DMS153 treated with DMSO at 0.1 percent for 48 hours (cell line): Measurements from ENCODE around the gene JADE3.

Source experiments
- DNase-seq: peaks from one replicate; lab custom pipeline; 2025; ENCODE audit not compliant: unreplicated experiment; lab: John Stamatoyannopoulos, UW

JADE3 gene

GRCh38 chrX:46912098-46912602 is at the start of gene JADE3:
JADE3 (plus strand) TSS chrX:46912421; CDS start chrX:46984895, 72,474 bp downstream.
- DNase-seq = peak; percentile 26

- no peak for DNase-seq
These were observed 49.1 kb upstream of the JADE3 start for GRCh38 chrX:46863072-46863471.

GRCh38 chrX:46864606-46865005 is 47.6 kb upstream of the JADE3 start:
- no peak for DNase-seq

GRCh38 chrX:46865281-46865680 is 46.9 kb upstream of the JADE3 start:
- DNase-seq = no peak

- no peak for DNase-seq
These were observed 45.5 kb upstream of the JADE3 start for GRCh38 chrX:46866726-46867125.

- no peak for DNase-seq
These were observed 38.5 kb upstream of the JADE3 start for GRCh38 chrX:46873746-46874145.

- no peak for DNase-seq
These were observed 35.3 kb upstream of the JADE3 start for GRCh38 chrX:46876901-46877300.

GRCh38 chrX:46882266-46882665 is 30.0 kb upstream of the JADE3 start:
- DNase-seq = no peak

- no peak for DNase-seq
These were observed 27.4 kb upstream of the JADE3 start for GRCh38 chrX:46884799-46885198.

GRCh38 chrX:46898207-46898606 is 14.0 kb upstream of the JADE3 start:
- no peak for DNase-seq

GRCh38 chrX:46903458-46904242 is 8.6 kb upstream of the JADE3 start:
- peak; percentile 53 for DNase-seq

- no peak for DNase-seq
These were observed 7.6 kb upstream of the JADE3 start for GRCh38 chrX:46904626-46905025.

GRCh38 chrX:46910415-46910814 is 1.8 kb upstream of the JADE3 start:
- no peak for DNase-seq

- no peak for DNase-seq
These were observed 626 bp downstream of the JADE3 start for GRCh38 chrX:46912603-46913491.

GRCh38 chrX:46913667-46914066 is 1.4 kb downstream of the JADE3 start:
- no peak for DNase-seq

- no peak for DNase-seq
These were observed 4.1 kb downstream of the JADE3 start for GRCh38 chrX:46916273-46916672.

- DNase-seq = no peak
These were observed 5.4 kb downstream of the JADE3 start for GRCh38 chrX:46917622-46918021.

GRCh38 chrX:46918434-46918833 is 6.2 kb downstream of the JADE3 start:
- no peak for DNase-seq

- no peak for DNase-seq
These were observed 8.0 kb downstream of the JADE3 start for GRCh38 chrX:46920235-46920634.

- no peak for DNase-seq
These were observed 10.4 kb downstream of the JADE3 start for GRCh38 chrX:46922611-46923010.

- DNase-seq = no peak
These were observed 15.5 kb downstream of the JADE3 start for GRCh38 chrX:46927718-46928117.
